GM18505 (cell line): Measurements from ENCODE around the gene RYR3.

ENCODE experiments used
- ATAC-seq: cut with Tn5 transposase; IDR thresholded peaks from one replicate; pipeline ENCODE4 v1.9.1; 2021; ENCODE audit not compliant: unreplicated experiment
- POLR2A ChIP-seq: IDR thresholded peaks from 4 replicates; pipeline ENCODE4 v1.6.1; 2011; ENCODE audit warnings: borderline replicate concordance; ENCODE audit not compliant: insufficient read depth, insufficient read length; ENCODE audit errors: extremely low read depth

Gene RYR3

GRCh38 chr15:33639978-33640377 is 329.2 kb downstream of the RYR3 start:
- TF ChIP-seq POLR2A: no peak
- no peak for ATAC-seq

- no peak for TF ChIP-seq POLR2A
- ATAC-seq: no peak
Observed at GRCh38 chr15:33641069-33641468, 330.3 kb downstream of the RYR3 start.

GRCh38 chr15:33644304-33644703 is 333.5 kb downstream of the RYR3 start:
- no peak for ATAC-seq
- TF ChIP-seq POLR2A: no peak

- no peak for TF ChIP-seq POLR2A
- no peak for ATAC-seq
Observed at GRCh38 chr15:33646744-33647143, 336.0 kb downstream of the RYR3 start.

GRCh38 chr15:33649217-33649933 is 338.6 kb downstream of the RYR3 start:
- ATAC-seq: no peak
- TF ChIP-seq POLR2A: no peak

- ATAC-seq: no peak
- no peak for TF ChIP-seq POLR2A
Observed at GRCh38 chr15:33654860-33655259, 344.1 kb downstream of the RYR3 start.

- no peak for ATAC-seq
- TF ChIP-seq POLR2A: no peak
Observed at GRCh38 chr15:33655488-33655887, 344.7 kb downstream of the RYR3 start.

- no peak for TF ChIP-seq POLR2A
- ATAC-seq: no peak
Observed at GRCh38 chr15:33656168-33656567, 345.4 kb downstream of the RYR3 start.

- TF ChIP-seq POLR2A: no peak
- ATAC-seq: no peak
Observed at GRCh38 chr15:33660151-33660550, 349.4 kb downstream of the RYR3 start.

GRCh38 chr15:33662014-33662413 is 351.2 kb downstream of the RYR3 start:
- no peak for ATAC-seq
- no peak for TF ChIP-seq POLR2A

GRCh38 chr15:33664947-33665346 is 354.2 kb downstream of the RYR3 start:
- no peak for ATAC-seq
- TF ChIP-seq POLR2A: no peak

GRCh38 chr15:33670567-33670966 is 359.8 kb downstream of the RYR3 start:
- TF ChIP-seq POLR2A: no peak

GRCh38 chr15:33671456-33671855 is 360.7 kb downstream of the RYR3 start:
- ATAC-seq: peak; percentile 85

More at GRCh38 chr15:33670567-33670966, 359.8 kb downstream of the RYR3 start:
- no peak for ATAC-seq

GRCh38 chr15:33675246-33675645 is 364.5 kb downstream of the RYR3 start:
- TF ChIP-seq POLR2A: no peak
- no peak for ATAC-seq

More at GRCh38 chr15:33671456-33671855, 360.7 kb downstream of the RYR3 start:
- TF ChIP-seq POLR2A: no peak
